Measurements from ENCODE around the gene ZNF620.

GRCh38 chr3:40521254-40521653 lies 15.4 kb downstream of the ZNF620 start:
- TF ChIP-seq, protein P1, sequence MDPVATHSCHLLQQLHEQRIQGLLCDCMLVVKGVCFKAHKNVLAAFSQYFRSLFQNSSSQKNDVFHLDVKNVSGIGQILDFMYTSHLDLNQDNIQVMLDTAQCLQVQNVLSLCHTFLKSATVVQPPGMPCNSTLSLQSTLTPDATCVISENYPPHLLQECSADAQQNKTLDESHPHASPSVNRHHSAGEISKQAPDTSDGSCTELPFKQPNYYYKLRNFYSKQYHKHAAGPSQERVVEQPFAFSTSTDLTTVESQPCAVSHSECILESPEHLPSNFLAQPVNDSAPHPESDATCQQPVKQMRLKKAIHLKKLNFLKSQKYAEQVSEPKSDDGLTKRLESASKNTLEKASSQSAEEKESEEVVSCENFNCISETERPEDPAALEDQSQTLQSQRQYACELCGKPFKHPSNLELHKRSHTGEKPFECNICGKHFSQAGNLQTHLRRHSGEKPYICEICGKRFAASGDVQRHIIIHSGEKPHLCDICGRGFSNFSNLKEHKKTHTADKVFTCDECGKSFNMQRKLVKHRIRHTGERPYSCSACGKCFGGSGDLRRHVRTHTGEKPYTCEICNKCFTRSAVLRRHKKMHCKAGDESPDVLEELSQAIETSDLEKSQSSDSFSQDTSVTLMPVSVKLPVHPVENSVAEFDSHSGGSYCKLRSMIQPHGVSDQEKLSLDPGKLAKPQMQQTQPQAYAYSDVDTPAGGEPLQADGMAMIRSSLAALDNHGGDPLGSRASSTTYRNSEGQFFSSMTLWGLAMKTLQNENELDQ (tag by site-specific recombination; IDR thresholded peaks at IDR 0.05; ENCODE audit: low read depth): no peak
- TF ChIP-seq PRDM4 (tag by site-specific recombination; IDR thresholded peaks at IDR 0.05) (no peak), KLF1 (tag by site-specific recombination; IDR thresholded peaks at IDR 0.05) (no peak), ZNF548 (tag by site-specific recombination; IDR thresholded peaks at IDR 0.05) (no peak), ZNF555 (tag by site-specific recombination; conservative IDR thresholded peaks at IDR 0.05) (no peak)
- TF ChIP-seq, protein P2, sequence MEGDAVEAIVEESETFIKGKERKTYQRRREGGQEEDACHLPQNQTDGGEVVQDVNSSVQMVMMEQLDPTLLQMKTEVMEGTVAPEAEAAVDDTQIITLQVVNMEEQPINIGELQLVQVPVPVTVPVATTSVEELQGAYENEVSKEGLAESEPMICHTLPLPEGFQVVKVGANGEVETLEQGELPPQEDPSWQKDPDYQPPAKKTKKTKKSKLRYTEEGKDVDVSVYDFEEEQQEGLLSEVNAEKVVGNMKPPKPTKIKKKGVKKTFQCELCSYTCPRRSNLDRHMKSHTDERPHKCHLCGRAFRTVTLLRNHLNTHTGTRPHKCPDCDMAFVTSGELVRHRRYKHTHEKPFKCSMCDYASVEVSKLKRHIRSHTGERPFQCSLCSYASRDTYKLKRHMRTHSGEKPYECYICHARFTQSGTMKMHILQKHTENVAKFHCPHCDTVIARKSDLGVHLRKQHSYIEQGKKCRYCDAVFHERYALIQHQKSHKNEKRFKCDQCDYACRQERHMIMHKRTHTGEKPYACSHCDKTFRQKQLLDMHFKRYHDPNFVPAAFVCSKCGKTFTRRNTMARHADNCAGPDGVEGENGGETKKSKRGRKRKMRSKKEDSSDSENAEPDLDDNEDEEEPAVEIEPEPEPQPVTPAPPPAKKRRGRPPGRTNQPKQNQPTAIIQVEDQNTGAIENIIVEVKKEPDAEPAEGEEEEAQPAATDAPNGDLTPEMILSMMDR (tag by site-specific recombination; IDR thresholded peaks at IDR 0.05): no peak

Measured in HEK293 (cell line).